Erythroblast (primary cell): ENCODE measurements around the gene SLC3A2.
"Not testable (repeated sequence)": the region's sequence is repeated elsewhere in the genome, so short reads cannot be mapped to it uniquely, and the experiment has no call there.

Experiments used
- DNase-seq, 2 experiments: peaks; one replicate each; lab custom pipeline; 2025; lab: John Stamatoyannopoulos, UW
- GATA1 ChIP-seq: IDR thresholded peaks from 2 replicates; pipeline ENCODE4 v1.6.1; 2011; ENCODE audit warnings: low read depth, mild to moderate bottlenecking, control low read depth, low read length, moderate library complexity
- POLR2A ChIP-seq: IDR thresholded peaks from 2 replicates; pipeline ENCODE4 v1.6.1; 2011; ENCODE audit warnings: mild to moderate bottlenecking, low read length

SLC3A2 gene

DNA sequence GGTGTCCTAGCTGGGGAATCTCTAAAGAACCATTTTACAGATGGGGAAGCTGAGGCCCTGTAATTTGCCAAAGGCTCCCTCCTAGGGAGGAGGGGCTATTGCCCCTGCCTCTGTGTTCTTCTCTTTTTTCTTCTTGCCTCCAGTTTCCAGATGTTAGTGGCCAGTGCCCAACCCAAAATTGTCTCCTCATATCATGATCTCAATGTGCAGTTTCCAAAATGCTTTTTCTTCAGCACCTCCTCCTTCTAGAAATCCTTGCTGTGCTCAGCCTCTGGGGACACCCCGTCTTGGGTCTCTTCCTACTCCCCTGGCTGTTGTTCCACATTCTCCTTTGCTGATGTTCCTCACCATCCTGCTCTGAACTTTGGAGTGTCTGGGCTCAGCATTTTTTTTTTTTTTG, 50.0 kb downstream of the SLC3A2 start:
- TF ChIP-seq GATA1, result no peak
- no peak for TF ChIP-seq POLR2A
- no peak for DNase-seq

DNA sequence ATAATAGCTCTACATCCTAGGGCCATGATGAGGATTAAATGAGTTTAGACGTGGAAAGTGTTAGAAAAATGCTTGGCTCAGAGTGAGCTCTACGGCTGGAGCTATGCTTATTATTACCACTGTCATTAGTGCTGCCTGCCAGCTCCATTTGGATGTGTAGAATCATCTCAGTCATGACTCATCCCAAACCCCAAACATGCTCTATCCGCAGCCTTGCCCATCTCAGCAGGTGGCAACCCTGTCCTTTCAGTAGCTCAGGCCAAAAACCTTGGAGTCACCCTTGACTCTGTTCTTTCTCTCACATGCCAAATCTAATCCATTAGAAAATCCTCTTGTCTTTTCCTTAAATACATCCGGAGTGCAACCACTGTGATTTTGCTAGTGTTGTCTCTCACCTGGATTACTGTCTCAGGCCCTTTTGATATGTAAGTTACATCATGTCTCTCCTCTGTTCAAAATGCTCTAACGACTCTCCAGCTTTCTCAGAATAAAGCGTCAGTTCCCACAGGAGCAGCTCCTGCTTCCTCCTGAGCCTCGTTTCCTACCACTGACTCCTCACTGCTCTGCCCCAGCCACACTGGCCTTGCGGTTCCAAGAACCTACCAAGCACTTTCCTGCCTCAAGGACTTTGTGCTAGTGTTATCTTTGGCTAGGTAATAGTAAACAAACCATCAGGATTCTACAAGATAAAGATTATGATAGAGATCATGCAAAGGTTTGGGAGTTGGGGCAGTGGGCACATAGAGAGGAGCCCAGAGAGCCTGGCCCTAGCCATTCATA, 51.0 kb downstream of the SLC3A2 start:
- DNase-seq, result no peak
- TF ChIP-seq GATA1 (no peak), POLR2A (no peak)

DNA sequence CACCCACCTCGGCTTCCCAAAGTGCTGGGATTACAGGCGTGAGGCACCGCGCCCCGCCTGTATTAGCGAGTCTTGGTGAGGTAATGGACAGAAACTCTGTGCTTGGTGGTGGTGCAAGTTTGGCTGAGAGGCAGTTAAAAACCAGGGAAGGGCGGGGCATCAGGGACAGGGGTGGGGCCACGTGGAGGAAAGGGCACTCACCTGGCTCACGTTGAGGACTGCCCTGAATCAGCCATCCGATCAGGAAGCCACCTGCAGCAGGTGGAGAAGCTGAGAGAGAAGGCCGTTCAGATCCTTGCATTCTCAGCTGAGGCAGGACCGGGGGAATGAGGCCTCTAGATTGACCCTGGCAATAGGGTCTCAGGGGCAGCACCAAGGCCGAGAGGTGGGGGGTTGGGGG, 52.6 kb downstream of the SLC3A2 start:
- DNase-seq, result no peak
- TF ChIP-seq GATA1 (no peak), POLR2A (no peak)

- no peak for DNase-seq
- TF ChIP-seq GATA1 (no peak), POLR2A (no peak)
Observed at GRCh38 chr11:62933750-62934495, 53.2 kb downstream of the SLC3A2 start.

DNA sequence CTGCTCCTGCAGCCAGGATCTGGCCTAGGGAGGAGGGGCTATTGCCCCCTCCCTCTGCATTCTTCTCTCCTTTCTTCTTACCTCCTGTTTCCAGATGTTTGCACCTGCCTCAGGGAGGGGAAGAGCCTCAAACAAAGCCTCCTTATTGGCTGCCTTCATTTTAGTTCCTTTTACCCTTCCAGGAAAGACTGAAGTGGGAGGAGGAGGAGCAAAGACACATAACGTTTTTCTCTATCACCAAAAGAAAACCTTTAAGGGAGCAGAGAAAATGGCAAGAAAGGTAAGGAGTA, 53.7 kb downstream of the SLC3A2 start:
- no peak for TF ChIP-seq GATA1
- TF ChIP-seq POLR2A, result no peak
- no peak for DNase-seq

DNA sequence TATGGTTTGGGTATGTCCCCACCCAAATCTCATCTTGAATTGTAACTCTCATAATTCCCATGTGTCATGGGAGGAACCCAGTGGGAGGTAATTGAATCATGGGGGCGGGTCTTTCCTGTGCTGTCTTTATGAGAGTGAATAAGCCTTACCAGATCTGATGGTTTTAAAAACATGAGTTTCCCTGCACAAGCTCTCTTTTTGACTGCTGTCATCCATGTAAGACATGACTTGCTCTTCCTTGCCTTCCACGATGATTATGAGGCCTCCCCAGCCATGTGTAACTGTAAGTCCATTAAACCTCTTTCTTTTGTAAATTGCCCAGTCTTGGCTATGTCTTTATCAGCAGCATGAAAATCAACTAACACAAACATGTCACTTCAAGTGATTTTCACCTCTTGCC, 56.8 kb downstream of the SLC3A2 start:
- not testable (repeated sequence) for DNase-seq
